GM18951 (cell line): ENCODE measurements around the gene COPS8.

ENCODE experiments used
- POLR2A ChIP-seq: IDR thresholded peaks from 4 replicates; pipeline ENCODE4 v1.6.1; 2011; ENCODE audit warnings: mild to moderate bottlenecking; ENCODE audit not compliant: insufficient read length, insufficient read depth; ENCODE audit errors: extremely low read depth
- in situ Hi-C: fragments of 300-500 bp; cut with MboI; formaldehyde crosslinking; loops from one replicate; pipeline ENCODE4 v1.12.0; 2022; ENCODE audit warnings: low sequenced_read_pairs, mixed read lengths, inconsistent platforms; ENCODE audit not compliant: unreplicated experiment

COPS8 gene

GRCh38 chr2:237074211-237074993 is 11.3 kb upstream of the COPS8 start:
- in situ Hi-C loops = loop anchor here (5.0 kb wide), 1 partner anchor 727 kb away; no protein-coding TSS in a partner anchor
- TF ChIP-seq POLR2A = no peak

GRCh38 chr2:237075749-237076599 is 9.7 kb upstream of the COPS8 start:
- in situ Hi-C loops = no loop called here
- no peak for TF ChIP-seq POLR2A

- in situ Hi-C loops = no loop called here
- no peak for TF ChIP-seq POLR2A
Measured at GRCh38 chr2:237081596-237081995, 4.1 kb upstream of the COPS8 start.

- in situ Hi-C loops = no loop called here
- no peak for TF ChIP-seq POLR2A
Measured at GRCh38 chr2:237083026-237083425, 2.7 kb upstream of the COPS8 start.

GRCh38 chr2:237084444-237084843 is 1.2 kb upstream of the COPS8 start:
- in situ Hi-C loops = no loop called here
- no peak for TF ChIP-seq POLR2A

- TF ChIP-seq POLR2A = no peak
- in situ Hi-C loops = no loop called here
Measured at GRCh38 chr2:237090906-237091305, 5.2 kb downstream of the COPS8 start.

- no peak for TF ChIP-seq POLR2A
- in situ Hi-C loops = no loop called here
Measured at GRCh38 chr2:237091779-237092436, 6.2 kb downstream of the COPS8 start.

GRCh38 chr2:237092506-237092905 is 6.8 kb downstream of the COPS8 start:
- in situ Hi-C loops = no loop called here
- no peak for TF ChIP-seq POLR2A

GRCh38 chr2:237092920-237093781 is 7.5 kb downstream of the COPS8 start:
- in situ Hi-C loops = no loop called here
- no peak for TF ChIP-seq POLR2A

- TF ChIP-seq POLR2A = no peak
- in situ Hi-C loops = no loop called here
Measured at GRCh38 chr2:237096201-237096600, 10.5 kb downstream of the COPS8 start.

- in situ Hi-C loops = no loop called here
- TF ChIP-seq POLR2A = no peak
Measured at GRCh38 chr2:237096911-237097310, 11.2 kb downstream of the COPS8 start.

- no peak for TF ChIP-seq POLR2A
- in situ Hi-C loops = no loop called here
Measured at GRCh38 chr2:237097326-237097910, 11.7 kb downstream of the COPS8 start.
